CD4-positive, alpha-beta T cell treated with Interleukin-10 for 1 hour (primary cell): ENCODE data around the gene SEZ6.

Source experiments
- DNase-seq: peaks from one replicate; pipeline ENCODE4 v3.0.0-alpha.2; 2020

Gene SEZ6

DNA sequence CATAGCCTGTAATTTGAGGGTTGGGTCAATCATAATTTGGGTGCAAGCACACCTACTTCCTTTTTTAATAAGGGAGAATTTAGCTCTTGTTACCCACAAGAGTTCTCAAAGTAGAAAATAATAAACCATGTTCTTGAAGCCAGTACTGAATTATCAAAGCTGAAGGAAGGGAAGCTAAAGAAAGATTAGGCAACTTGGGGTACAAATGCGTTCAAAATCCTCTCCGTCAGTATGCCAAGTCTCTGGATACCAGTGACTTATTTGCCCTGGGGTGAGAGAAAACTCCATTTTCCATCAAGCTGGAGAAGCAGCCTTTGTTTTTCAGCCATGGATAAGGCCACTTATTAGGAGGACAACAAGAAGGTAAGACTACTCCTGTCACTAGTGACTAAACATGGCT, 79.5 kb downstream of the SEZ6 start:
- DNase-seq = no peak

- DNase-seq = peak; percentile 89
Observed at GRCh38 chr17:28925912-28926365, 79.9 kb downstream of the SEZ6 start.

DNA sequence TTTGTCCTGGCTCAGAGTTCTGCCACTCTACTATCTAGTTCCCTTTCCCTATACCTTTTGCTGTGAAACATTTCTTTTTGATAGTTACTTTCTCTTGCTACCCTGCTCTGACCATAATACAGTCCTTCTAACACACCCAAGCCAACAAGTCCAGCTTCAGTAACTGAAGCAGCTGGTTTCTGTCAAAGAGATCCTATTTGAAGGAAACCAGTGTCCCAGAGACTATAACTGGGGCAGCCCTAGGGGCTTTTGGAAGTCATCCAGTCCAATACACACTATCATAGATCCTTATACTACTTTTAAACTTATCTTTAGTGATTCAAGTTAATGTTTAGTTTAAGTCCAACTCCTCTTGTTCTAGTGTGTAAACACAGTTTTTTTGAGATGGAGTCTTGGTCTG, 85.6 kb downstream of the SEZ6 start:
- no peak for DNase-seq

- DNase-seq = no peak
Observed at GRCh38 chr17:28918295-28918694, 87.5 kb downstream of the SEZ6 start.

- no peak for DNase-seq
Observed at GRCh38 chr17:28917465-28917864, 88.4 kb downstream of the SEZ6 start.

GRCh38 chr17:28917029-28917428, 88.8 kb downstream of the SEZ6 start:
- DNase-seq = no peak

GRCh38 chr17:28916302-28916934, 89.4 kb downstream of the SEZ6 start:
- DNase-seq = peak; percentile 66

DNA sequence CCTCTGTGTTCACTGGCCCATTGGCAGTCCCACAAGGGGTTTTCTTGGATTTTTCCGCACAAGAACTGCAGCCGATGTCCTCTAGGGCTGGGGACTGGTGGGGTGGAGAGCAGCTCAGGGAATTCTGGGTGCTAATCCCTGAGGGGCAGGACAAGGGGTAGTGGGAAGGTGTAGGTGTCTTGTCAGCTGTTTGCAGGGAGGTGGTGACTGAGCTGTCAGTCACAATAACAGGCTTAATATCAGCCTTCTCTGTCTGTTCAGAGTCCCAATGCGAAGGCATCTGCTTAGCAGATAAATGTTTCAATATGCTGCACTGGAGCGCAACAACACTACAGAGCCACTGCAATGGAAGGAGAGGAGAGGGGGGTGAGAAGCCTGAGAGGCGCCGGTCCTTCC, 92.9 kb downstream of the SEZ6 start:
- DNase-seq = no peak

- DNase-seq = peak; percentile 20
Observed at GRCh38 chr17:28912281-28912937, 93.4 kb downstream of the SEZ6 start.

DNA sequence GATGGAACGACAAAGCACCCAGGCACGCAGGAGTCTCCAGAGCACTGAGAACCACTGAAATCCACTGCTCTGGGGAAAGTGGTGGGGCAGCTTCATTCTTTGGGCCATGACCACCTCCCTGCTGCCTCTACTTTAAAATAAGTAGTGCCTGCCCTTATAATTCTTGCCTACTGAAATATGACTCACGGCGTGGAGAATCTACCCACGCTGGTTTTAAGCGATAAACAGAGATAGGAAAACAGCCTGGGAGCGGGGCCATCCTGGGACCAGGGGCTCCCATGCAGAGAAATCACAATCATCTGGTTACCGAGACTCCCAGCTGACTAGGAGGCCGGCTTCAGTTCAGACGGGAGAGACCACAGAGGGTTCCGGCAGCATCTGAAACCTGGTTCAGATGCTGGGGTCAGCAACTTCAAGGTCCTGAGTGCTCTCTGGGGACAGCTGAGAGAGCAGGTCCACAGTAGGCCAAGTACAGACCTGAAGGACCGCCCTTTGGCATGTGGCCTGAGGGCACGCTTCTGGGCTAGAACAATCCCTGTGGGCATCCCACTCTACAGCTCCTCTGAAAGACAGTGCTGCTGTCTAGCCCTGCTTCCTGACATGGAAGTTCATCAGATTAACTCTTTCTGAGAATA, 94.3 kb downstream of the SEZ6 start:
- no peak for DNase-seq

DNA sequence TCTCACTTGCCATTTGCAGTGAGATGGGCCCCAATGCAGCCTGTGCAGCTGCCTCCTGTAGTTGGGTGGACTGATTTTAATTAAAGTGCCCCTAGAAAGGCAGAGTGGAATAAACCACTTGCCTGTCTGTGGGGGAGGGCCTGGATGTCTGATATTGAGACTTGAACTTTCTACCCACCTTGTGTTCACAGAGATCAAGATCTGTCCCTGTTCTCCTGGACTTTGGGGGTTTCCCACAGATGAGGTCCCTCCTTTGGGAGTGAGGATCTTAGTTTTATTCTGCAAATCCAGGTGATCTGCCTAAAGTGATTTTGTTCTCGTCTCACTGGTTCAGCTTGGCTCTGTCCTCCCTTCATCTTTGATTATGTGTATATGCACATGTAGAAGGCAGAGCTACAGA, 95.3 kb downstream of the SEZ6 start:
- DNase-seq = no peak

DNA sequence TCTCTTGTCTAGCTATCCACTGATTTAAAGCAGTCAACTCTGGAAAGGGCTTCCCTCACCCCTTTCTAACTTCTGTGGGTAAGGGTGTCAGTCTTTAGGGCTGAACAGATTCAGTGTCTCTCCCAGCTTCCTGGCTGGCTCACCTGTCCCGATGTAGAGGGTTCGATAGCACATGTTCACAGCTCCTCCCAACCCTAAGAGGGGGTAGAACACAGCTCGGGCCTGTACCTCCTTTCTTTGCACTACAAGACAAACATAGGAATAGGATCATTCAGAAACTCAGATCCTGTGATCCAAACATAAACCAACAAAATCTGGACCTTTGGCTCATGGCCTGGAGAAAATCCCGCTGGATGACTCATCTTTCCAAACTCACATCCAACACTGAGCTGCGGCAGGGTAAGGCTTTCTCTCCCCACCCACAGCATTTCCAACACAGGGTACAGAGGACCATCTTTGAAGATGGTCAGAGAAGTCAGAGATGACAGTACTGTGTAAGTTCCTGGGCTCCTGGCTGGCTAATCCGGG, 97.1 kb downstream of the SEZ6 start:
- DNase-seq = no peak

GRCh38 chr17:28907709-28908475, 97.9 kb downstream of the SEZ6 start:
- DNase-seq = no peak

GRCh38 chr17:28906706-28907438, 99.0 kb downstream of the SEZ6 start:
- DNase-seq = no peak

GRCh38 chr17:28906276-28906675, 99.6 kb downstream of the SEZ6 start:
- DNase-seq = no peak
